ENCODE measurements around the gene KCNJ2. TPM values are rescaled to one million over a fixed set of nuclear protein-coding genes. Genes with fewer than 3 reads are reported as not detected.

KCNJ2 gene
- total RNA-seq (2022; extraction: Qiagen RNA extraction; ENCODE audit: low read depth): 0.04 to 0.19 TPM (median 0.10 TPM) in 5 replicates

GRCh38 chr17:70168977-70169708 is at the start of gene KCNJ2:
Gene KCNJ2, plus strand, starts transcription at chr17:70169532. Its CDS starts 5,508 bp downstream, at chr17:70175040.

Other genes with a start within 250 kb of the KCNJ2 start
- gene KCNJ16, start 94.3 kb upstream of the KCNJ2 start, total RNA-seq (2022; extraction: Qiagen RNA extraction; ENCODE audit: low read depth): 0.03 to 0.17 TPM (median 0.10 TPM) in 4 of 5 replicates, not detected in the other